Cardiac muscle cell (in vitro differentiated cells and primary cell): ENCODE data around the gene RBM18. TPM values are rescaled to one million over a fixed set of nuclear protein-coding genes. Genes with fewer than 3 reads are reported as not detected.

ENCODE experiments used
- DNase-seq, 2 donors: peaks; one replicate each; pipeline versions ENCODE4 v3.0.0 to v3.0.0-alpha.2; 2010 to 2017; ENCODE audit warnings: low read depth in 1 of 2, low spot score in 1 of 2
- H3K27ac ChIP-seq: fragments of 200-600 bp; sonication (generic); 2 replicates; pipeline ENCODE4 v1.5.1; 2016
- H3K27me3 ChIP-seq: fragments of 200-600 bp; sonication (generic); 2 replicates; pipeline ENCODE4 v1.6.0; 2016; ENCODE audit warnings: control low read depth
- H3K36me3 ChIP-seq: fragments of 200-600 bp; sonication (generic); 2 replicates; pipeline ENCODE4 v1.5.1; 2016; ENCODE audit warnings: control low read depth
- H3K4me1 ChIP-seq: fragments of 200-600 bp; sonication (generic); 2 replicates; pipeline ENCODE4 v1.8.1; 2017; ENCODE audit warnings: low read depth, mild to moderate bottlenecking, mixed run types
- H3K4me3 ChIP-seq: fragments of 200-600 bp; sonication (generic); 2 replicates; pipeline ENCODE4 v1.5.1; 2016; ENCODE audit warnings: mild to moderate bottlenecking
- H3K9me3 ChIP-seq: fragments of 200-600 bp; sonication (generic); 2 replicates; pipeline ENCODE4 v1.5.1; 2017; ENCODE audit warnings: low read depth, mild to moderate bottlenecking, control low read depth
- CTCF ChIP-seq: IDR thresholded peaks from 2 replicates; pipeline ENCODE4 v1.5.1; 2012; ENCODE audit warnings: low read depth, mild to moderate bottlenecking, low read length
- polyA plus RNA-seq: library from polyadenylated mRNA; unstranded; fragments of >200 nt; fragmentation: Nextera tagmentation; extraction: Ambion mirVana; gene quantifications from 2 replicates; pipeline ENCODE4 v1.2.1, GENCODE V29; 2016
- total RNA-seq: library from RNA; depleted of rRNA; stranded (reverse); fragments of >200 nt; gene quantifications from 2 replicates; pipeline ENCODE4 v1.2.3, GENCODE V29; 2016

RBM18 gene
- total and polyA plus RNA-seq, 2 experiments from 2014 or later: 5.4 to 16.7 TPM

- Histone ChIP-seq H3K27me3 (peaks cover 5% of the 10 kb centered on the region), H3K4me3 (no peak overlapping the region), H3K4me1 (no peaks in the 10 kb centered on the region), H3K36me3 (no peaks in the 10 kb centered on the region), H3K27ac (no peak overlapping the region), H3K9me3 (no peaks in the 10 kb centered on the region)
- no peak for TF ChIP-seq CTCF
- no peak for DNase-seq
Measured at GRCh38 chr9:122202111-122202510, 62.5 kb downstream of the RBM18 start.

- no peak overlapping the region for H3K27ac ChIP-seq
- no peak for TF ChIP-seq CTCF
- H3K36me3 ChIP-seq: no peaks in the 10 kb centered on the region
- H3K27me3 ChIP-seq: peaks cover under 1% of the 10 kb centered on the region
- DNase-seq: no peak
- no peaks in the 10 kb centered on the region for H3K9me3 ChIP-seq
- no peak overlapping the region for H3K4me3 ChIP-seq
- H3K4me1 ChIP-seq: no peaks in the 10 kb centered on the region
Measured at GRCh38 chr9:122201641-122202040, 63.0 kb downstream of the RBM18 start.

- no peaks in the 10 kb centered on the region for H3K9me3 ChIP-seq
- no peak overlapping the region for H3K4me3 ChIP-seq
- no peaks in the 10 kb centered on the region for H3K4me1 ChIP-seq
- DNase-seq: peak in 1 of 2 donors; percentile 59
- no peaks in the 10 kb centered on the region for H3K36me3 ChIP-seq
- TF ChIP-seq CTCF: no peak
- H3K27me3 ChIP-seq: no peaks in the 10 kb centered on the region
- H3K27ac ChIP-seq: no peak overlapping the region
Measured at GRCh38 chr9:122200960-122201595, 63.6 kb downstream of the RBM18 start.

GRCh38 chr9:122197882-122198281 lies 66.8 kb downstream of the RBM18 start:
- no peak for TF ChIP-seq CTCF
- H3K27ac ChIP-seq: no peak overlapping the region

GRCh38 chr9:122197426-122197825 lies 67.2 kb downstream of the RBM18 start:
- no peak overlapping the region for H3K4me3 ChIP-seq
- H3K27me3 ChIP-seq: peaks cover 5% of the 10 kb centered on the region
- H3K9me3 ChIP-seq: no peaks in the 10 kb centered on the region
- no peak overlapping the region for H3K27ac ChIP-seq
- no peaks in the 10 kb centered on the region for H3K4me1 ChIP-seq
- no peak for TF ChIP-seq CTCF
- DNase-seq: no peak
- H3K36me3 ChIP-seq: no peaks in the 10 kb centered on the region

More at GRCh38 chr9:122197882-122198281, 66.8 kb downstream of the RBM18 start:
- Histone ChIP-seq H3K4me1 (no peaks in the 10 kb centered on the region), H3K9me3 (no peaks in the 10 kb centered on the region), H3K4me3 (no peak overlapping the region), H3K36me3 (no peaks in the 10 kb centered on the region), H3K27me3 (peaks cover 5% of the 10 kb centered on the region)
- DNase-seq: no peak
